GM18508 (cell line): ENCODE results near the gene NDUFS3.
"Not testable (repeated sequence)": the region's sequence is repeated elsewhere in the genome, so short reads cannot be mapped to it uniquely, and the experiment has no call there.

Source experiments
- ATAC-seq: cut with Tn5 transposase; IDR thresholded peaks from one replicate; pipeline ENCODE4 v1.9.1; 2021; ENCODE audit warnings: moderate number of reproducible peaks; ENCODE audit not compliant: insufficient read depth, unreplicated experiment

Gene NDUFS3

GRCh38 chr11:47578524-47579494, at the start of gene NDUFS3, which contains the start of gene KBTBD4:
Gene NDUFS3 (plus strand): TSS chr11:47579074. CDS start chr11:47579092, 18 bp downstream.
Gene KBTBD4 (minus strand): TSS chr11:47578970. CDS start chr11:47578951, 19 bp downstream.
- ATAC-seq: peak; percentile 77

- ATAC-seq: no peak
These were observed 48.9 kb upstream of the NDUFS3 start for GRCh38 chr11:47529951-47530350.

- not testable (repeated sequence) for ATAC-seq
These were observed 48.2 kb upstream of the NDUFS3 start for GRCh38 chr11:47530721-47531120.

GRCh38 chr11:47531666-47532065, 47.2 kb upstream of the NDUFS3 start:
- no peak for ATAC-seq

- ATAC-seq: no peak
These were observed 46.2 kb upstream of the NDUFS3 start for GRCh38 chr11:47532597-47533213.

GRCh38 chr11:47533690-47534151, 45.2 kb upstream of the NDUFS3 start:
- no peak for ATAC-seq

- ATAC-seq: no peak
These were observed 44.1 kb upstream of the NDUFS3 start for GRCh38 chr11:47534704-47535251.

- ATAC-seq: no peak
These were observed 42.0 kb upstream of the NDUFS3 start for GRCh38 chr11:47536915-47537314.

- no peak for ATAC-seq
These were observed 39.9 kb upstream of the NDUFS3 start for GRCh38 chr11:47538741-47539565.

GRCh38 chr11:47539681-47540039, 39.2 kb upstream of the NDUFS3 start:
- no peak for ATAC-seq

- no peak for ATAC-seq
These were observed 37.8 kb upstream of the NDUFS3 start for GRCh38 chr11:47541070-47541469.

- no peak for ATAC-seq
These were observed 33.6 kb upstream of the NDUFS3 start for GRCh38 chr11:47545298-47545697.

GRCh38 chr11:47546274-47546673, 32.6 kb upstream of the NDUFS3 start:
- ATAC-seq: not testable (repeated sequence)

GRCh38 chr11:47550288-47551047, 28.4 kb upstream of the NDUFS3 start:
- ATAC-seq: no peak

- no peak for ATAC-seq
These were observed 27.8 kb upstream of the NDUFS3 start for GRCh38 chr11:47551086-47551485.

GRCh38 chr11:47552056-47552565, 26.8 kb upstream of the NDUFS3 start:
- no peak for ATAC-seq

GRCh38 chr11:47552566-47553405, 26.1 kb upstream of the NDUFS3 start, which contains the start of gene CELF1:
Gene CELF1 (minus strand): TSS chr11:47553132. CDS start chr11:47499523, 53,609 bp downstream.
- peak; percentile 52 for ATAC-seq

GRCh38 chr11:47553406-47553743, 25.5 kb upstream of the NDUFS3 start:
- ATAC-seq: peak; percentile 19
